Coronary artery (tissue), 2 donors: Measurements from ENCODE around the gene TMEM256.

Source experiments
- DNase-seq: peaks from one replicate; pipeline ENCODE4 v3.0.0-alpha.2; 2017; ENCODE audit warnings: low spot score
- H3K27ac ChIP-seq, 2 donors: fragments of 200-600 bp; sonication (generic); one replicate each; pipeline ENCODE4 v1.5.1; 2016 to 2019
- H3K4me3 ChIP-seq: fragments of 200-600 bp; sonication (generic); 2 replicates; pipeline ENCODE4 v1.5.1; 2016; ENCODE audit warnings: mild to moderate bottlenecking, moderate library complexity
- TF ChIP-seq, protein P1 (sequence below): fragments of 200-600 bp; sonication (generic); IDR thresholded peaks from one replicate; pipeline ENCODE4 v1.5.1; 2019; ENCODE audit warnings: antibody characterized with exemption

TMEM256 gene

DNA sequence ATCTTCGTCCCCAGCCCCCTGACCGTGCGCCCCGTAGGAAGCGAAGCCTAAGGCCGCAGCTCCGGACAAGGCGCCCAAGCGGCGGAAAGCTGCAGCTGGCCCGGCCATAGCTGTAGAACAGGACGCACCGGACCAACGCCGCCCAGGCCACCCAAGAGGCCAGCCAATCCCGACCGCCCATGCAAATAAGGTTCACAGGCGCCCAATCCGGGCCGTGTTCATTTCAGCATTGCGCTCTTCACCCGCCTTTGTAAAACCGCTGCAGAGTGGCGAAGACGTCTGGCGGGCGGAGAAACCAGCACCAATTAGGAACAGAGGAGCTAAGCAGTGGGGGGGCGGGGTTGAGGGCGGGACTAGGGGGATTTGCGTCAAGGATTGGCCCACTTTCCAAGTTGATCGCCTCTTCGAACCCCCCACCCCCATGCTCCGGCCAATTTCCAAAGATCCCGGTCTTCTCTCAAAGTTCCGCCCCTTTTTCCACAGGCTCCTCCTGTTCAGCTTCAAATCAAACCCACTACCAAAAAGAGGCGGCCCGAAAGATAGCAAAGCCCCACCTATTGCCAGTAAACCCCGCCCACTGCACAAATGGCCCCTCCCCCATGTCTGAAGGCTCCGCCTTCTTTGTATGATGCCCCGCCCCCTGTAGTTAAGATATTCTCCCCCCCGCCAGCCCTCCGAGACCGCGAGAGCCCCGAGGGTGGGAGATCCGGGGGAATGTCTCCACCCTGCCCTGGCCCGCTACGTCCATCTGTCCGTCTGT, at the start of gene TMEM256:
TSS of gene TMEM256 (minus strand) at position 121 of the 760 bp plus-strand sequence. CDS start at position 108, 13 bp downstream.
- peak within 1 kb of the TSS; percentile 90 for H3K4me3 ChIP-seq
- TF ChIP-seq, protein P1, sequence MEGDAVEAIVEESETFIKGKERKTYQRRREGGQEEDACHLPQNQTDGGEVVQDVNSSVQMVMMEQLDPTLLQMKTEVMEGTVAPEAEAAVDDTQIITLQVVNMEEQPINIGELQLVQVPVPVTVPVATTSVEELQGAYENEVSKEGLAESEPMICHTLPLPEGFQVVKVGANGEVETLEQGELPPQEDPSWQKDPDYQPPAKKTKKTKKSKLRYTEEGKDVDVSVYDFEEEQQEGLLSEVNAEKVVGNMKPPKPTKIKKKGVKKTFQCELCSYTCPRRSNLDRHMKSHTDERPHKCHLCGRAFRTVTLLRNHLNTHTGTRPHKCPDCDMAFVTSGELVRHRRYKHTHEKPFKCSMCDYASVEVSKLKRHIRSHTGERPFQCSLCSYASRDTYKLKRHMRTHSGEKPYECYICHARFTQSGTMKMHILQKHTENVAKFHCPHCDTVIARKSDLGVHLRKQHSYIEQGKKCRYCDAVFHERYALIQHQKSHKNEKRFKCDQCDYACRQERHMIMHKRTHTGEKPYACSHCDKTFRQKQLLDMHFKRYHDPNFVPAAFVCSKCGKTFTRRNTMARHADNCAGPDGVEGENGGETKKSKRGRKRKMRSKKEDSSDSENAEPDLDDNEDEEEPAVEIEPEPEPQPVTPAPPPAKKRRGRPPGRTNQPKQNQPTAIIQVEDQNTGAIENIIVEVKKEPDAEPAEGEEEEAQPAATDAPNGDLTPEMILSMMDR, result no peak
- peak; percentile 100 for DNase-seq
- H3K27ac ChIP-seq, result peak within 1 kb of the TSS; percentile 74 to 98

DNA sequence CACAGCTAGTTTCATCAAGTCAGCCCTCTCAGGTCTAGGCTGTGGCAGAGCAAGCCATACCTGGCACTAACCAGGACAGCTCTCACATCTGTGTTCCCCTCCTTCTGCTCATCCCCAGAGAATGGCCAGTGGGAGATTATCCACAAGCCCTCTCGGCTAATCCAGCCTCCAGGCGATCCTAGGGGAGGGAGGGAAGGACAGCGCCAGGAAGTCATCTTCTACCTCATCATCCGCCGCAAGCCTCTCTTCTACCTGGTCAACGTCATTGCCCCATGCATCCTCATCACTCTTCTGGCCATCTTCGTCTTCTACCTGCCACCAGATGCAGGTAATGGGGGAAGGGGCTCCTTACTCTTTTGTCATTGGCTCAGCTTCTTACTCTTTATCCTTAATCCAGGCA, 44.6 kb upstream of the TMEM256 start:
- Histone ChIP-seq H3K27ac (no peak overlapping the region), H3K4me3 (no peak overlapping the region)
- TF ChIP-seq, protein P1, result no peak
- no peak for DNase-seq

DNA sequence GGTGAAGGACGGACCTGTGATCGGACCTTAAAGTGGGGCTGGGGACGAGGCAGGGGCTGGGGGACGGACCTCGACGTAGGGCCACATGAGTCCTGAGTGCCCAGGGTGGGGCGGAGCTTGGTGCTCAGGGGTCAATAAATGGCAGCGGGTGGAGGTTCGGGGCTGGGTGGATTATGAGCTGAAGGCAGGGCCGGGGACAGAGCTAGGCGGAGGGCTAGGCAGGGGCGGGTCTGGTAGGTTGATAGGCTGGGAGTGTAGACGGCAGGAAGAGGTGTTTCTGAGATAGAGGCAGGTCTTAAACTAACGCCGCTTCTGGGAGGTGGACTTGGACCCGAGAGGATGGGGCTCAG, 41.7 kb upstream of the TMEM256 start:
- Histone ChIP-seq H3K4me3 (peak overlapping the region; percentile 72), H3K27ac (peak overlapping the region in 1 of 2 donors; percentile 21)
- DNase-seq, result no peak
- TF ChIP-seq, protein P1, result no peak

DNA sequence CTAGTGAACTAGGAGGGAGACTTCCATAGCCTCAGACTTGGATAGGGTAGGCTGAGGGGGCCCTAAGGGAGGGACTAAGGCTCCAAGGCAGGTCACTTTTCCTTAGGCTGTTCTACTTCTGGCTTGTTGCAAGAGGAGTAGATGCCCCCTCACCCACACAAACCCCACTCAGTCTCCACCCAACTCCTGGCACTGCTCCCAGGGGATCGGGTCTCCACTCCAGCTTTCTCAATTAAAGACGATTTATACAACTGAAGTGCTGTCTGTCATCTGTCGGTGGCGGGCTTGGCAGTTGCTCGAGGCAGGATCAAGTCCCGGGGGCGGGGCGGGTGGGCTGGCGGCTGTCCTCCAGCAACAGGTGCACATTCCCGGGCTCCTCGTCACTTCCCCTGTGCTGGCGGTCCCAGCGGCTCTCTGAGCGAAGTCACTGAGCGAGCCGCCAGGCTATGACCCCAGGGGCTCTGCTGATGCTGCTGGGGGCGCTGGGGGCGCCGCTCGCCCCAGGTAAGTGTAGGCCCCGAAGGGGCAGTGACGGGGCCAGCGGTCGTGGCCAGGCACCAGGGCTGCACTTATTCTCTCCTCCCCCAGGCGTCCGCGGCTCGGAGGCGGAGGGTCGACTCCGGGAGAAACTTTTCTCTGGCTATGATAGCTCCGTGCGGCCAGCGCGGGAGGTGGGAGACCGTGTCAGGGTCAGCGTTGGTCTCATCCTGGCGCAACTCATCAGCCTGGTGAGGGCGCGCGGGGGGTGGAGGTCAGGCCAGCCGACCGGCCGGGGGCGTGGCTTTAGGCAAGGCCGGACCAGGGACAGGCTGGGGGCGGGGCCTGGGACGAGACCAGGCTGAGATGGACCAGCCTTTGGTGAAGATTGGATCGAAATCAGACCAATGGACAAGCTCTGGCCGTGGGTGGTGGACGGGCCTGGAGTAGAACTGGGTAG, 41.1 kb upstream of the TMEM256 start, which contains the start of gene CHRNB1:
TSS of gene CHRNB1 (plus strand) at position 380 of the 937 bp plus-strand sequence. CDS start at position 447, 67 bp downstream.
- TF ChIP-seq, protein P1, result no peak
- peak; percentile 82 for DNase-seq
- H3K27ac ChIP-seq, result peak within 1 kb of the TSS in 1 of 2 donors; percentile 21
- peak within 1 kb of the TSS; percentile 72 for H3K4me3 ChIP-seq

DNA sequence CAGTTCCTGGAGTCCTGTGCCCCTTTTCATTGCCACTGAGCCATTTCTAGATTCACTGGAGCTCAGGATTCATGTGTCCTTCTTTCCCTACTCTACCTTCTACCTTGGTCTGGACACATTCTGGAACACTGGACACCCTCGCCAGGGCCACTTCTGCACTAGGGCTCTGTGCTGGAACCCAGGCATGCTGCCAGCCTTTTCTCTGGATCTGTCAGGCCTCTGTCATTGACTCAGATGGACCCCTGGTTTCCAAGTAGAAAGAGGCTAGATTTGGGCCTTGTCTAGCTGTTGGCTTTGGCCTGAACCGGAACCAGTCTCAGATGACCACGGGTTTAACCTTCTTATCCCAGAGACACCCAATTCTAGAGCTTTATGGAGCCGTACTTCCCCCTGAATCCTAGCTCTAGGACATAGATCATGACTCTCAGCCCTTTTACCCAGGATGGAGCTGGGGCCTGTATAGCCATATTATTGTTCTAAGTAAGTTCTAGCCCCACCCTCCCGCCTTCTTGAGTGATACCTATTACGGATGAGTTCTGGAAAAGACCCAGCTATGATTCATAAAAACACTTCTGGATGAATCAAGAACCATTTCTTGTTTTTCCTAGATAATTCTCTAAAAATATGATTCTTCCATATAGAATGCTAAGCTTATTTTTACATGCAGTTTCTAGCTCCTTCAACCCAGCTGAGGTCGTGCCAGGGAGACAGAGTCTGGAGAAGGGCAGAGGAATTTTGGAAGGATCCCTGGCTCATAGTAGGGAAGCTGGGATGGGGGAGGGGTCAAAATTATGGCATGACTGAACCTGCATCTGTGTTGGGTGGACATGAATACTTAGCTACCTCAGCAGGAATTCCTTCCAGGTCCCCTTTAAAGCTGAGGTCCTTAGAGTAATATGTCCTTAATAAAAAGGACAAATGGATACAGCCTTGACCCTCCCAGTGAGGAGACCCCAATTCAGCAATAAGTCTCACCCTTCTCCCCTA, 39.9 kb upstream of the TMEM256 start:
- no peak for DNase-seq
- H3K4me3 ChIP-seq, result no peak overlapping the region
- TF ChIP-seq, protein P1, result no peak

DNA sequence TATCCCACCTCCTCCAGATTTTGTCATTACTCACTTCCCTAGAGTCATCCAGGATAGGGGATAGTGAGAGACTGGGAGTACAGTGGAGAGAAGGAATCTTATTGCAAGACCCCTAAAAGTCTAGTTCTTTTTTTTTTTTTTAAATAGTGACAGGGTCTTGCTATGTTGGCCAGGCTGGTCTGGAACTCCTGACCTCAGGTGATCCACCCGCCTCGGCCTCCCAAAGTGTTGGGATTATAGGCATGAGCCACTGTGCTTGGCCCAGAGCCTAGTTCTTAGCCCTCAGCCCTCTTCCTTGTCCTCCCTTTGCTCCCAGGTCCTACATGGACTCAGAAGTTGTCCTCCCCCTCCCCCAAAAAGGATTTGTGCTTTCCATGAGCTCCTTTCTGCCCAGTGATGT, 38.2 kb upstream of the TMEM256 start:
- Histone ChIP-seq H3K27ac (no peak overlapping the region), H3K4me3 (no peak overlapping the region)
- no peak for DNase-seq
- TF ChIP-seq, protein P1, result no peak

More for the DNA sequence above, 39.9 kb upstream of the TMEM256 start:
- peak overlapping the region in 1 of 2 donors; percentile 21 for H3K27ac ChIP-seq
